Stimulated activated CD8-positive, alpha-beta memory T cell treated with anti-CD3 and anti-CD28 coated beads, Interleukin-15, amount 100 ng/mL, for 1 hour (primary cell): Measurements from ENCODE around the gene OR10AD1.

Experiments
- DNase-seq: peaks from one replicate; pipeline ENCODE4 v3.0.0-alpha.2; 2020; ENCODE audit warnings: low read depth

The OR10AD1 gene

DNA sequence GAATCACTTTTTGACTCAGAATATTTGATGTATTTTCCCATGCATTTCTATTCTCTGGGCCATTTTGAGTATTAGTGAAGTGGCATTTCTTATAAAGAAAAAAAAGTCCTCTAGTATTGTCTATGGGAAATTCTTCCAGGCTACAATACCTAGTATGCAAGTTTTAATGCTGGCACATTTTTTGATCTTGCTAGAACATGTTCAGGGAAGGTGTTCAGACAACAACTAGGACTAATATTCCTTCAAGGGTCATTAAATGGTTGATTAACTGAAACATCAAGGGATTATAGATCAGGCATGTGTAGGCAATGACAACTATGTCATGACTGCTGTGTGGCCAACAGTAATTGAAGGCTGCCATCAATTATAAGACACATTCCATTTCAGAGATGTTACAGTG is 12.0 kb downstream of the OR10AD1 start:
- no peak for DNase-seq

DNA sequence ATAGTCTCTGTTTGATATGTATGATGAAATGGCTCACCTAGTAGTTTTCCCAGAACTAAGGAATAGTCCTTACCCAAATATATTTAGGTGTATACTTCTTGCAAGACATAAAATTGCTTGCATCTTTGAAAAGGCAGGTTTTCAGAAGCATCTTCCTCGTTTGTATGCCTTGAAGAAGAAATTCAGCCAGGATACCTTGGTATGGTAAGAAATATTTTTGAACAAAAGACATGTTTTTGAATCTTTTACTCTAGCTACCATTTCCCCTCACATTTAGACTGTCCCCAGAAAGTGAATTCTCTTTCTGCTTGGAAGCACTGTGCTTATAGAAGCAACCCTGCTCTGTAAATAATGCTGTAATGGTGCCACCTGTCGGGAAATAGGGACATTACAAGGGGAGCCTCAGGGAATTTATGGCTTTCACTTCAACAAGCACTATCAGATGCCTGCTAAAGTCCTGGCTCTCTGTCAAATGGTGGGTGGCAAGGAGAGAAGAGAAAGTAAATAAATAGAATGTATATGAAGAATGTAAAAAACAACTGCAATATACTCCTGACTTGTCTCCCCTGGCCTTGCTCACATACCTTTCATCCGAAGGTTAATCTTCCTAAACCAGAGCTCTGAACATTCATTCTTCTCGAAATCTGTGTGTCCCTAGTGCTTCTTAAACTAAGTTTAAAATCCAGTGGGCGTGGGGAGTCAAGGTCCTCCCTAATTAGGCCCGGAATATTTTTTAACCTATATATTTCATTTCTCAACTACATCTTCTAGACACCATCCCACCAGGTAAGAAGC is 13.6 kb downstream of the OR10AD1 start:
- DNase-seq = peak; percentile 61

DNA sequence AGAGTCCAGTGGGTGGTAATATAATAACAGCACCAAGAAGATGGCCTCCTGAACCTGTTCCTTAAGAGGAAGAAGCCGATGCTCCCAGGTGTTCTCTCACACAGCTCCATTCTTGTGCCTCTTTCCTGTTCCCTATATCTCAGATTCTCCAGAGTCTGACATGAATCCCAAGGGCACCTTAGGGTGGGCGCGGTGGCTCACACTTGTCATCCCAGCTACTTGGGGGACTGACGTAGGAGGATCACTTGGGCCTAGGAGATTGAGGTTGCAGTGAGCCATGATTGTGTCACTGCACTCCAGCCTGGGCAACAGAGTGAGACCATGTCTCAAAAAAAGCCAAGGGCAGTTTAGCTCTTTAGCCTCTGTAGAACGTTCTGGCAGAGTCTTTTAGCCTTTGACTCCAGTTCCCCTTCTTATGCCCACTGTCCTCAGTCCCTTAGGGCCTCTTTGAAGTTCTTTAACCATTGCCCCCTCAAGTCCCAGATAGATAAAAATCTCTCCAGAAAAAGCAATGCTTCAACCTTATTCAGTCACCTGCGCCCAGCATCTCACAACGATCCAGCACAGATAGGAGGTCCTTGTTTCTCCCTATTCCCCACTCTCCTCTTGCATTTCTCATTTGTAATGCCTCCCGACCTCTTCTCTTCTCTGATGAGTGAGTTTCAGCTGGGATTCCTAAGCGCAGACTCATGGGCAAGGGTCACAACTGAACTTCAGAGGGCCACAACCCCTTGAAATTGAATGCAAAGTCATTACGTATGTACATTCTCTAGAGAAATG is 15.0 kb downstream of the OR10AD1 start:
- DNase-seq = no peak

DNA sequence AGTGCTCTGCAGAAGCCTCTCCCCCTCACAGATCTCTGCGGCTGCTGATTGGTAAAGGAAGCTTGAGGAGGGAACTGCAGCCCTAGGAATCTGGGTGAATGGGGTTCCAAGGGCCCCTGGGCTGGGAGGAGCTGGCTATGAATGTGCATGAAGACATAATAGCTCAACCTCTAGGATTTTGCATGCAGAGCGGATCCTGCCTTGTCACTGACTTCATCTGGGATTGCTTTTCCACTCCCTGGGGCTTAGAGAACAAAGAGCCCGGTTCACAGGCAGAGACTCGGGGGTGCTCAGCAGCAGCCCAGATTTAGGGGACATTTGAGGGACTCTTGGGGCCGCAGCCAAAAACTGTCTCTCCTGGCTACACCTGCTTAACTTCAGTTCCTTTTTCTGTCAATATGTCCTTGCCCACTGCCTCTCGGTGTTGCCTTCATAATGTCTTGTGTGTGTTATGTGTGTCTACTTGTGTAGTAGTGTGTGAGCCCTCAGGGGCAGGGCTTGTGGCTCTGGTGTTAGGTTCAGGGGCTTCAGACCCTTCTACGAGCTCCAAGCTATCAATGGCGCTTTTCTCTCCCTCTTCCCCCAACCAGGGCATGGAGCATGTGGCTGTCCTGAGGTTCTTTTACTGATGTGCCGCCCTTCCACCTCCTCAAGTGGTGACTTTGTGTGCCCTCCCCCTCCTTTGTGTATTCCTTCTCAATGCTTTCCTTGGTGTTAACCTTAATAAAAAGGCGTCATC is 17.7 kb downstream of the OR10AD1 start:
- no peak for DNase-seq

DNA sequence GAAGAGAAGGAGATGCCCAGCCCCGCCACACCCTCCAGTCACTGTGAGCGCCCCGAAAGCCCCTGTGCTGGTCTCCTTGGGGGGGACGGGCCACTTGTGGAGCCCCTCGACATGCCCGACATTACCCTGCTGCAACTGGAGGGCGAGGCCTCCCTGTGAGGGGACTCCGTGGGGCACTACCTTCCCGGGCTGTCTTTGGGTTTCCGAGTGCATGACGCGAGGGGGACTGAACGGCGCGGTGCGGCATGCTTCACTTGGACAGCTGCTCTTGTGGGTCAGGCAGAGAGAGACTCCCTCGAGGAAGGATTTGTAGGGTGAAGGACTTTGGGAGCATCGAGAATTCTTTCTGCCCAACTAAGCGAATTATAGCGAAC is 18.6 kb downstream of the OR10AD1 start:
- DNase-seq = no peak

DNA sequence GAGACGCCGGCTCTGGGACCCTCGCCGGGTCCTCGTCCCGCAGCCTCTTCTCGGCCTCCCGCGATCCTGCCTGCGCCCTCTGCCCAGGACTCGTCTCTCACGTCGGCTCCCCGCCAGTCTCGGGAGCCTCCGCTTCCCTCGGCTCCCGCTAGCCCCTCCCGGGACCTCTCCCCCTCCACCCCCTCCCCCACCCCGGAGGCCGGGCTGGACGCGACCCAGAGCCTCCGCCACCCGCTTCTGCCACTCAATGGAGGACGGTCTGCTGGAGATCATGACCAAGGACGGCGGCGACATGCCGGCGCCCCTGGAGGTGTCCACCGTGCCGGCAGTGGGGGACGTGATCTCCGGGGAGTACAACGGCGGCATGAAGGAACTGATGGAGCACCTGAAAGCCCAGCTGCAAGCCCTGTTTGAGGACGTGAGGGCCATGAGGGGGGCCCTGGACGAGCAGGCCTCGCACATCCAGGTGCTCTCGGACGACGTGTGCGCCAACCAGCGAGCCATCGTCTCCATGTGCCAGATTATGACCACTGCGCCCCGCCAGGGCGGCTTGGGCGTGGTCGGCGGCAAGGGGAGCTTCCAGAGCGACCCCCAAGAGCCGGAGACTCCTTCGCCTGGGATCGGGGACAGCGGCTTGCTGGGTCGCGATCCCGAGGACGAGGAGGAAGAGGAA is 19.1 kb downstream of the OR10AD1 start:
- no peak for DNase-seq

DNA sequence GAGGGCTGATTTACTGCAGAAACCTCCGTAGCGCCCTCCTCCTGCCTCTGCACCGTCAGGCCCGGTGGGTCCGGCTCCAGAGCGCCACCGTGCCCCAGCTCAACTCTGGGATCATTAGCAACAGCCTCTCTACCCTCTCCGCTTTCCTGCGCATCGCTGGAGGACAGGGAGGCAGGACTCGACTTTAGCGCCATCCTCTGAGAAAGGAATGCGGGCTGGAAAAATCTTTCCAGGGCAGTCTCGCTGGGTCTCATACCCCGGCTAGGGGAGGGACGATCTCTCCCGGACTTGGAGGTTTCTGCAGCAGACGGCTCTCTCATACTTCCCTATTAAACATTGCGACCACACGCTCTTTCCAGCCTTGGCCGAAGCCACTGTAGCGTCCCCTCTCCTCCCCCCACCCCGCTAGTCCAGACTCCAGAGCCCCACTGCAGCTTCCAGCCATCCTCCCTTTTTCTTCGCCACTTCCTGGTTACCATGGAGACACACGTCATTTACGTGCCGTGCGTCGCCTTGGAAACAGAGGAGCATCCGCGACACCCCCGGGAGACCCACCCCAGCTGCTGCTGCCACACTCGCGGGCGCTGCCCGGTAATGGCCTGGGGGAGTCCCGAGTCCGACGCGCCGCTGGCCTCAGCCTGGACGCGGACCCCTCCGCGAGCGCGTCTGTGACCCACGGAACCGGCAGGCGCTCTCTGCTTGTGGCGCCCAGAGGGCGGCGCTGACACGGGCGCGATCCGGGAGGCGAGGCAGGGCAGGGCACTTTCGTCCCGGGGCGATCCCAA is 19.8 kb downstream of the OR10AD1 start, which contains the start of gene CCDC184:
Gene CCDC184, plus strand, starts transcription at position 554 of the 785 bp plus-strand sequence. CDS start 479 bp downstream, outside the sequence.
- peak; percentile 54 for DNase-seq

DNA sequence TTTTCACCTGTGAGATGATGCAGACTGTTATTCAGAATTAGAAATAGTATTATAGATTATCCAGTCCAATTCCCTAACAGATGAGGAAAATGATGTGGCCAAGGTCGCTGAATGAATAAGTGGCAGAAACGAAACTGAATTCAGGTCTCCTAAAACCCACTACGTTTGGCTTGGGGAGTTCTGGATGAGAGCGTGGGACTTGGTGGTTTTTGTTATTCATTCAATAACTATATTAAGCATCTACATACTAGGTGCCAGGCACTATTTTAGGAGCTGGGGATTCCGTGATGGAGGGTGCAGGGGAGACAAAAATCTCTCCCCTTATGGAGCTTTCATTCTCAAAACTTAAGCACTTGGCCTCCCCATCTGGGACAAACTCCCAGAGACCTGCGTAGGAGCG is 20.5 kb downstream of the OR10AD1 start:
- DNase-seq = no peak

DNA sequence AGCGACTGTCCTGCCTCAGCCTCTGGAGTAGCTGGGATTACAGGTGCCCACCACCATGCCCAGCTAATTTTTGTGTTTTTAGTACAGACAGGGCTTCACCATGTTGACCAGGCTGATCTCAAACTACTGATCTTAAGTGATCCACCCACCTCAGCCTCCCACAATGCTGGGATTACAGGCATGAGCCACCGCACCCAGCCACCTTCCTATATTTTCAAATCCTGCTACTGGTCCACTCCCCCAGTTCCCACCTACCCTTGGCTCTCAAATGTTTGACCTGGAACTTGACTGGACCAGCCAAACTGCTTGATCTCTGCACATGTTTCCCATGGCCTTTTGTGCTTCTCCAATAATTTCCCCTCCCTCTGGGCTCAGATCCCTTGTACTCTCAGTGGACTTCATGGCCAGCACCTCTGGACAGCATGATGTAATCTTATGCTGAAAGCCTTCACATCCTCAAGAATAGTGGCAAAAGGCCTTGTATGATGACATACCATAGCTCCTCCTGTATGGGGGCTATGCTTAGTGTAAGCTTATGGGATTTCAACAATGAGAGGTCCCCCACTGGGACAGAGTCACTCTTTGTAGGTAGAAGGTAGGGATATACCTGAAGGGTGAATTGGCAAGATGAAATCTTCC is 22.1 kb downstream of the OR10AD1 start:
- DNase-seq = no peak

DNA sequence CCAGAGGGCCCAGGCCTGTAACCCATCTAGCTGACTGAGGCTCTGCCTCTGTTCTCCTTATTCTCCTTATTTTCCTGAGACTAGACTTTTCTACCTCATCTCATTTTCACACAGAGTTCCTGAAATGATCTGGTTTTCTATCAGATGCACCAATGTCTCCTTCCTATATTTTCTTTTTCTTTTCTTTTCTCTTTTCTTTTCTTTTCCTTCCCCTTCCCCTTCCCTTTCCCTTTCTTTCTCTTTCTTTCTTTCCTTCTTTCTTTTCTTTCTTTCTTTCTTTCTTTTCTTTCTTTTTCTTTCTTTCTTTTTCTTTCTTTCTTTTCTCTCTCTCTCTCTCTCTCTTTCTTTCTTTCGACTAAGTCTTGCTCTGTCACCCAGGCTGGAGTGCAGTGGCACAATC is 22.7 kb downstream of the OR10AD1 start:
- DNase-seq = no peak

DNA sequence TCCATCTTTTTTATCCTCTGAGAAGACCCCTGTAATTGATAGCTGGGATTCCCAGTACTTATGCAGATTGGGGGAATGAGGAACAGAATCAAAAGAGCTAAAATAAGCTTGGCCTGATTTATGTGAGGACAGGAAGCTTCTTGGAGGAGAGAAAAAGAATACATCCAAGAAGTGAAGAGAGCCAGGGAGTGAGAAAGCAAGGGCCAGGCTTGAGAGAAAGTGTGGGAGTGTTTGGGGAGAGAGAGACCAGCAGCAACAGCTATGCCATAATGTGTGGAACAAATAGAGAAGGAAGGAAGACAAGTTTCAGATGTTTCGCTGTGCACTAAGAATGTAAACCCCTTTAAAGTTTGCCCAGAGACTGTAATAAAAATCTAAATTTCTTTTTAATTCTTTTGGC is 23.6 kb downstream of the OR10AD1 start:
- DNase-seq = no peak

DNA sequence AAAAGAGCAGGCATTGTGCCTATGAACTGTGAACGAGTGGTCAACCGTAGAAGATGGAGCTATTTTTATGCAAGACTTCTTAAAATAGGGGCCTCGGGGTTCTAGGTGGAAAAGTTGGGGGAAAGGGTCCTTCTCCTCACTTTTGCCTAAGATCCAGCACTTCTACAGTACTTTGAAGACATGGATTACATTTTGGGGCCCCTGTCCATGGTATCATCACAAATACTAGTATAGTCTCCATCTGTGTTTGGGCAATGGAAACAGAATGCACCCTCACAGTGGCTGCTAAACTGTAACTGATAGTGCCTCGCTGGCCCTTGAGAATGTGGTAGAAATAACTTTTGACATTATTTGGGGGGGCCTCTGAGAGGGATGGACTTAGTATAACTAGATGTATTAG is 25.1 kb downstream of the OR10AD1 start:
- DNase-seq = no peak

DNA sequence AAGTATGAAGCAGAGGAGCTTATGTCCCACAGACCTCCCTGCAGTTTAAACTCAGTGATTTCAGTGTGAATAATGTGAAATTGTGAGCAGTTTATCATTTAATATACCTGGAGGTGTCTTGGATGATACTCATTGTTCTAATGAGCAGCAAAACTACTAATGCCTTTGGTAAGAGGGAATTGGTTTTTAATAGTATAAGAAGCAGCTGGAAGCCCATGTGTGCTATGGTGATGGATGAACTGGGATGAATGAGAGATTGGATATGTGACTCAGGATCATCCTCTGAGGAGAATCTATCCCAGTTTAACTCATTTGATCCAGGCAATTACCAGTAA is 26.7 kb downstream of the OR10AD1 start:
- no peak for DNase-seq

DNA sequence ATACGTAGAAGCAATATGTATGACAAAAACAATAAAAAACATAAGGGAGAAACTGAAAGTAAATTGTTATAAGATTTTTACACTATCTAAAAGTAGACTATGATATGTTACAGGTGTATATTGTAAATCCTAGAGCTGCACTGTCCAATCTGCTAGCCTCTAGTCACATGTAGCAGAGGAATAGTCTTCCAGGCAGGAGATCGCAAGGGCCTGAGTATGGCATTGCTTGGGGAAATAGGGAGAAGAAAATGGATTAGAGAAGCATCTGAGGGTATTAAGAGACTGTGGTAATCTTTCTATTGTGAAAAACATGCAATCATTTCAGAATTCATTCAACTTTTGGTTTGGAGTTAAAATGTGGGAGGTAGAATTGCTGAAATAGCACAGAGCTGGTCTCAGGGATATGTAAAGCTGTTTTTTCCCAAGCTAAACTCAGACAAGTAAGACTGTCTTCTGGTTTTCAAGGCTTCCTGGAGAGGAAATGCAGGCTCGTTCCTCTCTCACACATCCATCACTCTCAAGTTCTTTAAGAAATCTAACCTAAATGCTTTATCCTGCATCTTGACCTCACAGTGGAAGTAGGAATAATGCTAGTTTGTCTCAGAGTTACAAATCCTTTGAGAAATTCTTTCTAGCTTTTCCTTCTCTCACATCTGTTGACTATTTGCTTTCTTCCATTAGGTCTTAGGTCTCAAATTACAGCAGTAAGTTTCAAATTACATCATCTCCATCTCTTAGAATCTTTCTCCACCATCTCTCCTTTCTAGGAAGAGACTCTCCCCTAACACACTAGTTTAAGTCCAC is 27.3 kb downstream of the OR10AD1 start:
- DNase-seq = no peak

DNA sequence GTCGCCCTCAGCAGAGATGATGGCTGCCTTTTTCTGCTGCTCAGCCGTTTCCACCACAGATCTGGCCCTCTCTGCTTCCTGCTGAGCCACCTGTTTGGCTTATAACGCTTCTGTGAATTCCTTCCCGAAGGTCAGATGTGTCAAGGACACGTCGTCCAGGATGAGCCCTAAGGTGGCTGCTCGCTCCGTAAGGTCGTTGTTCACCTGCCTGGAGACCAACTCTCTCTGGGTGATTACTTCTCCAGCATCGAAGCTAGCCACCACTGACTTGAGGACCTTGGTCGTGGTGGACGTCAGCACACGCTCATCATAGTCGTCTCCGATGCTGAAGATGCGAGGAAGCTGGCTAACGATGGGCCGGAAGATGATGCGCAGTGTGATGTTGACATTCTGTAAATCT is 34.1 kb downstream of the OR10AD1 start:
- no peak for DNase-seq

DNA sequence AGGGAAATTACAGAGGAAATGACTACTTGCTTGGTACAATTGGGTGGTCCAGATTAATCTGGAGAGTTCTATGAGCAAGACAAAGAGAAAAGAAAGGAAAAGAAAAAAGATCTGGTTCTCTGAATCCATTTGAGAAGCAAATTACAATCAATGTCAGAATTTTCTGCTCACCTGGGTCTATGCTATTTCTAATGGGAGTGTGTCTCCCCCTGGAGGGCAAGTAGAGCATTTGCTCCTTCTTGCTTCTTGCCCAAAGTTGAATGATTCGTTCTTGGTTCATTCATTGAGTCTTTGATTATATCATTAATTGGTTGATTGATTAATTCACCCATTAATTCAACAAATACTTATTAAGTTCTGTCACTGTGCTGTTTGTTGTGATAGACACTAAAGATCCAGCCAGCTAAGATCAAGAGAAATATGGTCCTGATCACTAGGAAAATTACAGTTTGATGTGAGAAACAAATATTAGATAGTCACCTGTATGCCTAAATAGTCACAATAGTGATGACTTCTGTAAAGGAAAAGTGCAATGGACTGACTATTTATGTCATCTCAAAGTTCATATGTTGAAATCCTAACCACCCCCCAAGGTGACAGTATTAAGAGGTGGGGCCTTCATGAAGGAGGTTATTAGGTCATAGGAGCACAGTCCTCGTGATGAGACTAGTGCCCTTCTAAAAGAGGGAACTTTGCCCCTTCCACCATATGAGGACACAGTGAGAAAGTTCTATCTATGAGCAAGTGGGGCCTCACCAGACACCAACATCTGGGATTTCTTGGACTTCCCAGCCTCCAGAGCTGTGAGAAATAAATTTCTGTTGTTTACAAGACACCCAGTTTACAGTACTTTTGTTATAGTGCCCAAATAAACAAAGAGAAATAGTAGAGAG is 37.8 kb downstream of the OR10AD1 start:
- DNase-seq = no peak

DNA sequence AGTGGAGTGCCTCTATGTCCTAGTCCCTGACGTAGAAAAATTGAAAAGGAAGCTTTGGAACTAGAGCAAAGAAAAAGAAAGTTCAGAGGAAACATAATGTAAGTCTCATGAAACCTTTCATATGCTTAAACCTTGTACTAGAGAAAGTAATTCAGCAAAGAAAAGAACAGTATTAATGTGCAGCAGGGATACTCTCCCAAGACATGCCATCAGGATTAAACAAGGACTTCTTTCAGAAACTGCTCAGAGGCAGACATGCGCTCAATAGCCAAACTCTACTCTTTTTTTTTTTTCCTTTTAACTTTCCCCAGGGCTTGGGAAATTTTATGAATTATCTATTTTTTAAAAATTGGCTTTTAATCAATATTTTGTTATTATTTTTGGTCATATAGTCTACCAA is 38.6 kb downstream of the OR10AD1 start:
- no peak for DNase-seq

DNA sequence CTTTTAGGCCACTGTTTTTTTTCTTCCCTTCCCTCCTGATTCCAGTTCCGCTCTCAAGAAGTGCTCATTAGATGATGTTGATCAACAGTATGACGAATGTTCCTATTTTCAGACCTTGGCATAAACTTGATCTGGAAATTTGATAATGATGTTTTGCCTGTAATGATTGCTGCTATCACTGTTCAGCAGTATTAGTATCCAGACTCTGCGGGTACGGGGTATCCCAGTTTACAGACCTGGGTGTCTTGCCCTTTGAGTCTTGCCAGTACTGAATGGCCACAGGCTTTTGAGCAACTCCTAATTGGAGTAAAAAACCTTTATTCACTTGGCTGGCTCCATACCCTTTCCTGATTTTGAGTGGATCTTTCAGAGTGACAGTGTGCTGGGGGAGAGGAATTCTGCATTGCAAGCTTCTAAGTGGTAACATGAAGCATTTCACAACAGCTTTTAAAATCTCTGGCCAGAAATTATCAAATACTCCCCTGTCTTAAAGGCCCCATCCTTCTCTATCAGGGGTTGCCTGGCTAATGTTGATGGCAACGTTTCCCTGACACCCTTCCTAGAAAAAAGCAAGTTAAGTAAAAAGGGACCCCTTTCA is 39.8 kb downstream of the OR10AD1 start:
- DNase-seq = no peak

DNA sequence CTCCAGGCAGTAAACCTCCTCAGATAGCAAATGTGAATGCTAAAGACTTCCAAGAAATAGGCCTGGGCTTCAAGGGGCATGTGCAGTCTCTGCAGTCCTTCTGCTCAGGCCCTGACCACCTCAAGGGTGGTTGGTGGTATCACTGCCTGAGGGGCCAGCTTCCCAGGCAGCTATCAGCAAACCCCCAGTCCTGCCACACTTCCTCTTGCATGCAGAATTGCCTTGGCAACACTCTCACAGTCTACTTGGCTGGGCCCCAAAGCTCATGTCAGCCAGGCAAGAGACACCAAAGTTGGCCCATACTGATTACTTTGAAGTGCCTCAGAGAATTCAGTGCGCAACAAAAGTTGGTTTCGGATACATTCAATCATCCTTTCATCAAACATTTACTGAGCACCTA is 42.3 kb downstream of the OR10AD1 start:
- DNase-seq = no peak
